Heart left ventricle (tissue), 16 donors: ENCODE measurements around the gene TMEM131L. TPM values are rescaled to one million over a fixed set of nuclear protein-coding genes. Genes with fewer than 3 reads are reported as not detected.

Experiments
- ATAC-seq, 4 donors: fragments of 200-7000 bp; cut with Tn5 transposase; one replicate each; pipeline ENCODE4 v1.9.1; 2020 to 2022; ENCODE audit warnings: moderate library complexity in 4 of 4, mild to moderate bottlenecking in 3 of 4, moderate number of reproducible peaks in 1 of 4
- DNase-seq, 5 donors: peaks; one replicate each; pipeline ENCODE4 v3.0.0-alpha.2; 2020
- H3K27ac ChIP-seq, 12 donors: fragments of 200-600 bp; sonication (generic) in 4 of 12; one replicate each; pipeline versions ENCODE4 v1.5.0 to v1.8.0; 2016 to 2022; ENCODE audit warnings: mild to moderate bottlenecking in 2 of 12
- H3K27me3 ChIP-seq, 9 donors: fragments of 200-600 bp; sonication (generic) in 2 of 9; one replicate each; pipeline versions ENCODE4 v1.5.1 to v1.8.0; 2016 to 2022; ENCODE audit warnings: mild to moderate bottlenecking in 3 of 9
- H3K36me3 ChIP-seq, 9 donors: fragments of 200-600 bp; sonication (generic) in 2 of 9; one replicate each; pipeline versions ENCODE4 v1.5.0 to v1.8.0; 2018 to 2022; ENCODE audit warnings: mild to moderate bottlenecking in 2 of 9
- H3K4me1 ChIP-seq, 12 donors: fragments of 200-600 bp; sonication (generic) in 4 of 12; one replicate each; pipeline versions ENCODE4 v1.5.0 to v1.8.0; 2016 to 2022; ENCODE audit warnings: mild to moderate bottlenecking in 3 of 12
- H3K4me3 ChIP-seq, 12 donors: fragments of 200-600 bp; sonication (generic) in 4 of 12; one replicate each; pipeline versions ENCODE4 v1.5.0 to v1.8.0; 2017 to 2022; ENCODE audit warnings: mild to moderate bottlenecking in 9 of 12, moderate library complexity in 4 of 12
- H3K9me3 ChIP-seq, 12 donors: fragments of 200-600 bp; sonication (generic) in 4 of 12; one replicate each; pipeline versions ENCODE4 v1.5.0 to v1.8.0; 2016 to 2022; ENCODE audit warnings: mild to moderate bottlenecking in 1 of 12
- CTCF ChIP-seq, 12 donors: fragments of 200-600 bp; sonication (generic) in 4 of 12; IDR thresholded peaks; one replicate each; pipeline versions ENCODE4 v1.5.0 to v1.8.0; 2018 to 2022; ENCODE audit warnings: antibody characterized with exemption in 12 of 12, mild to moderate bottlenecking in 5 of 12
- POLR2A ChIP-seq, 2 donors: fragments of 450-650 bp; IDR thresholded peaks; one replicate each; pipeline ENCODE4 v1.6.1; 2017; ENCODE audit warnings: antibody characterized with exemption in 2 of 2, mild to moderate bottlenecking in 2 of 2, moderate library complexity in 2 of 2
- WGBS, 4 donors: extraction: QIAGEN DNeasy Blood & Tissue Kit in 2 of 4; methylation state at CpG; one replicate each; pipeline versions ENCODE4 v1.1.5 to v1.1.7; 2013 to 2018; 5-methylcytosine and 5-hydroxymethylcytosine counted together
- intact Hi-C, 10 donors: fragments of 100-400 bp; cut with DNase I; formaldehyde crosslinking; loops; one replicate each; pipeline versions ENCODE4 v1.11.1 to v1.14.2; 2022
- polyA plus RNA-seq, 2 donors: library from polyadenylated mRNA; stranded (reverse); fragments of 200-250 nt; gene quantifications; one replicate each; pipeline ENCODE4 v1.2.3, GENCODE V29; 2013
- total RNA-seq, 9 donors: library from RNA; depleted of rRNA in 2 of 9; stranded (reverse); fragments of >200 nt in 2 of 9; fragmentation: NEBNext Ultra II Directional in 3 of 9; extraction: Animal tissue kit (Norgen Biotek cat#: 25700) in 3 of 9; gene quantifications; one replicate each; pipeline versions ENCODE4 v1.1.0 to v1.2.4, GENCODE V29; 2016 to 2023
- donor health status: ischemic (EF 13 %, LVEDD 7.1; RV severe dilation, severe dysfunction).
- donor health status: healthy with polysubstance abuse.
- donor health status: DM: no; HTN: yes; CAD: no.
- donor health status: DM: no; HTN: no; CAD: no.
- donor health status: ischemic (EF 25% LVEDD 6.9; RV normal size, moderate dysfunction).
- donor health status: ischemic (EF 25% LVEDD 5.7; RV mildly dilated, moderate dysfunction).
- donor health status: healthy.
- donor health status: DM: yes; HTN: yes; CAD: no.
- donor health status: ischemic (EF 35%, LVEDD 5.7; RV mildly dilated, moderate dysfunction).
- donor health status: nonischemic (EF 11% LVEDD 7.7; RV severe dilation, severe dysfunction).
- donor health status: DM: yes; HTN: yes; CAD: no.
- donor health status: PGD.
- donor health status: ischemic (EF 29% LVEDD 5.4; RV normal size, mild dysfunction).
- donor health status: nonischemic (EF 23%, LVEDD 6.1; RV moderate dilation, normal function).

The TMEM131L gene
- total and polyA plus RNA-seq, 11 donors, result 3.8 to 22.2 (median 19.6) TPM

GRCh38 chr4:153645183-153645582 is 179.0 kb downstream of the TMEM131L start:
- Histone ChIP-seq H3K27ac (peak overlapping the region in 1 of 12 donors; percentile 67), H3K9me3 (peaks cover 0 to 12% (median 3%) of the 10 kb centered on the region in 12 donors), H3K4me3 (no peak overlapping the region), H3K27me3 (no peaks in the 10 kb centered on the region), H3K36me3 (no peaks in the 10 kb centered on the region), H3K4me1 (peaks cover 0 to 46% (median 0%) of the 10 kb centered on the region in 12 donors)
- ATAC-seq (no peak), DNase-seq (no peak)
- intact Hi-C loops, result loop anchor here in 1 of 10 donors (10.0 kb wide), 1 partner anchor 300 kb away; the partner anchor contains the start of gene MND1
- 71 to 85% (median 80%) methylated on average over 1 of the region's 1 CpG for WGBS, 4 donors
- TF ChIP-seq CTCF (IDR thresholded peaks at IDR 0.05) (no peak), POLR2A (IDR thresholded peaks at IDR 0.05) (no peak)

GRCh38 chr4:153646261-153646660 is 180.1 kb downstream of the TMEM131L start:
- ATAC-seq (no peak), DNase-seq (no peak)
- intact Hi-C loops, result loop anchor here in 1 of 10 donors (10.0 kb wide), 1 partner anchor 301 kb away; the partner anchor contains the start of gene MND1
- Histone ChIP-seq H3K9me3 (peaks cover 0 to 12% (median 3%) of the 10 kb centered on the region in 12 donors), H3K36me3 (no peaks in the 10 kb centered on the region), H3K27ac (peak overlapping the region in 1 of 12 donors; percentile 67), H3K4me3 (no peak overlapping the region), H3K27me3 (no peaks in the 10 kb centered on the region), H3K4me1 (peaks cover 0 to 56% (median 0%) of the 10 kb centered on the region in 12 donors)
- 79 to 86% (median 86%) methylated on average over 1 of the region's 1 CpG for WGBS, 4 donors
- TF ChIP-seq POLR2A (IDR thresholded peaks at IDR 0.05) (no peak), CTCF (IDR thresholded peaks at IDR 0.05) (no peak)

GRCh38 chr4:153646978-153647377 is 180.8 kb downstream of the TMEM131L start:
- intact Hi-C loops, result loop anchor here in 1 of 10 donors (10.0 kb wide), 1 partner anchor 302 kb away; the partner anchor contains the start of gene MND1
- WGBS, 4 donors, result 88 to 100% (median 99%) methylated on average over 1 of the region's 1 CpG
- Histone ChIP-seq H3K27ac (peak overlapping the region in 1 of 12 donors; percentile 67), H3K27me3 (no peaks in the 10 kb centered on the region), H3K4me1 (peaks cover 0 to 64% (median 0%) of the 10 kb centered on the region in 12 donors), H3K4me3 (no peak overlapping the region), H3K36me3 (no peaks in the 10 kb centered on the region), H3K9me3 (peaks cover 0 to 12% (median 3%) of the 10 kb centered on the region in 12 donors)
- TF ChIP-seq POLR2A (IDR thresholded peaks at IDR 0.05) (no peak), CTCF (IDR thresholded peaks at IDR 0.05) (no peak)
- ATAC-seq (no peak), DNase-seq (no peak)

GRCh38 chr4:153647975-153648374 is 181.8 kb downstream of the TMEM131L start:
- peaks cover 0 to 73% (median 2%) of the 10 kb centered on the region in 12 donors for H3K4me1 ChIP-seq
- TF ChIP-seq POLR2A (IDR thresholded peaks at IDR 0.05) (no peak), CTCF (IDR thresholded peaks at IDR 0.05) (no peak)
- no peaks in the 10 kb centered on the region for H3K27me3 ChIP-seq
- H3K9me3 ChIP-seq, result peaks cover 0 to 12% (median 3%) of the 10 kb centered on the region in 12 donors
- H3K27ac ChIP-seq, result peak overlapping the region in 1 of 12 donors; percentile 67
- WGBS, 4 donors, result 62 to 70% (median 64%) methylated on average over 4 of the region's 4 CpGs
- ATAC-seq (no peak), DNase-seq (no peak)
- intact Hi-C loops, result loop anchor here in 1 of 10 donors (10.0 kb wide), 1 partner anchor 303 kb away; the partner anchor contains the start of gene MND1
- H3K36me3 ChIP-seq, result no peaks in the 10 kb centered on the region
- H3K4me3 ChIP-seq, result no peak overlapping the region
